HepG2 (cell line): ENCODE measurements around the gene TMC2. TPM values are rescaled to one million over a fixed set of nuclear protein-coding genes. Genes with fewer than 3 reads are reported as not detected.

Experiments
- ARNTL ChIP-seq: sonication (generic); formaldehyde crosslinking; IDR thresholded peaks from 2 replicates; pipeline ENCODE4 v1.4.0; 2020; ENCODE audit warnings: mild to moderate bottlenecking, missing genetic modification reagents
- CHD2 ChIP-seq: IDR thresholded peaks from 2 replicates; pipeline ENCODE4 v1.6.1; 2011; ENCODE audit warnings: low read depth, low read length, improper control_type of control experiment
- ERF ChIP-seq: IDR thresholded peaks from 2 replicates; pipeline ENCODE4 v1.6.1; 2018; ENCODE audit warnings: missing biosample characterization, missing genetic modification reagents
- FOXC1 ChIP-seq: sonication (generic); formaldehyde crosslinking; IDR thresholded peaks from 2 replicates; pipeline ENCODE4 v1.8.0; 2022; ENCODE audit warnings: mild to moderate bottlenecking, missing genetic modification reagents, borderline replicate concordance
- KDM5A ChIP-seq: fragments of 200-600 bp; sonication (generic); IDR thresholded peaks from 2 replicates; pipeline ENCODE4 v1.7.0; 2018; ENCODE audit warnings: antibody characterized with exemption, mild to moderate bottlenecking, low read length, borderline replicate concordance
- MZF1 ChIP-seq: sonication (generic); formaldehyde crosslinking; IDR thresholded peaks from 2 replicates; pipeline ENCODE4 v1.8.1; 2023; ENCODE audit warnings: mild to moderate bottlenecking, missing genetic modification reagents, borderline replicate concordance
- NCOA2 ChIP-seq: sonication (generic); formaldehyde crosslinking; IDR thresholded peaks from 2 replicates; pipeline ENCODE4 v1.8.0; 2022; ENCODE audit warnings: inconsistent platforms
- NFKBIZ ChIP-seq: IDR thresholded peaks from 2 replicates; pipeline ENCODE4 v1.6.1; 2018; ENCODE audit warnings: missing genetic modification reagents, missing compliant biosample characterization
- NR1H2 ChIP-seq: sonication (generic); formaldehyde crosslinking; IDR thresholded peaks from 2 replicates; pipeline ENCODE4 v1.8.1; 2022; ENCODE audit warnings: low read depth, missing genetic modification reagents, borderline replicate concordance
- POLR2AphosphoS2 ChIP-seq: IDR thresholded peaks from 2 replicates; pipeline ENCODE4 v1.6.1; 2011; ENCODE audit warnings: low read depth, low read length, improper control_type of control experiment
- SALL1 ChIP-seq: sonication (generic); formaldehyde crosslinking; IDR thresholded peaks from 2 replicates; pipeline ENCODE4 v1.8.0; 2022; ENCODE audit warnings: mild to moderate bottlenecking, missing genetic modification reagents
- SP140L ChIP-seq: sonication (generic); formaldehyde crosslinking; IDR thresholded peaks from 2 replicates; pipeline ENCODE4 v1.4.0; 2020; ENCODE audit warnings: missing genetic modification reagents, borderline replicate concordance
- ZFP36L1 ChIP-seq: sonication (generic); formaldehyde crosslinking; IDR thresholded peaks from 2 replicates; pipeline ENCODE4 v1.8.0; 2022; ENCODE audit warnings: mild to moderate bottlenecking, missing genetic modification reagents, moderate library complexity
- ZKSCAN8 ChIP-seq: IDR thresholded peaks from 2 replicates; pipeline ENCODE4 v1.6.1; 2016; ENCODE audit warnings: borderline replicate concordance, missing genetic modification reagents, missing compliant biosample characterization
- ZNF569 ChIP-seq: sonication (generic); formaldehyde crosslinking; IDR thresholded peaks from 2 replicates; pipeline ENCODE4 v1.5.0; 2020; ENCODE audit warnings: mild to moderate bottlenecking, missing genetic modification reagents, moderate library complexity, borderline replicate concordance
- ZNF737 ChIP-seq: sonication (generic); formaldehyde crosslinking; IDR thresholded peaks from 2 replicates; pipeline ENCODE4 v1.5.0; 2020; ENCODE audit warnings: missing genetic modification reagents, mild to moderate bottlenecking, borderline replicate concordance
- ZNF746 ChIP-seq: sonication (generic); formaldehyde crosslinking; IDR thresholded peaks from 2 replicates; pipeline ENCODE4 v1.8.0; 2022; ENCODE audit warnings: mild to moderate bottlenecking, missing genetic modification reagents
- polyA plus RNA-seq, 8 experiments: library from polyadenylated mRNA; depleted of rRNA in 3 of 8; stranded (reverse) in 7 of 8; unstranded in 1 of 8; fragments of >200 nt; fragmentation: Illumina TruSeq in 4 of 8; extraction: Trizol in 4 of 8; gene quantifications; 2 replicates each; pipeline versions ENCODE4 v1.2.1 to v1.2.3, GENCODE V29; 2011 to 2016; ENCODE audit warnings: low read depth in 4 of 8, missing spikeins in 1 of 8, mixed read lengths in 1 of 8; ENCODE audit not compliant: insufficient read depth in 1 of 8
- total RNA-seq, 5 experiments: library from RNA; depleted of rRNA; stranded (reverse); fragments of >200 nt; fragmentation: Illumina TruSeq; extraction: Trizol; gene quantifications; 2 replicates each; pipeline ENCODE4 v1.2.3, GENCODE V29; 2016; ENCODE audit warnings: low read depth in 1 of 5
- TF ChIP-seq, protein P1 (sequence below): sonication (generic); formaldehyde crosslinking; IDR thresholded peaks from 2 replicates; pipeline ENCODE4 v1.4.0; 2020; ENCODE audit warnings: missing genetic modification reagents
- TF ChIP-seq, protein P2 (sequence below): sonication (generic); formaldehyde crosslinking; IDR thresholded peaks from 2 replicates; pipeline ENCODE4 v1.4.0; 2020; ENCODE audit warnings: missing genetic modification reagents, borderline replicate concordance

The TMC2 gene
- total and polyA plus RNA-seq, 2 of the 13 experiments (the other 11 are each of a cell fraction or from before 2014, with no cell fraction given) = not detected

DNA sequence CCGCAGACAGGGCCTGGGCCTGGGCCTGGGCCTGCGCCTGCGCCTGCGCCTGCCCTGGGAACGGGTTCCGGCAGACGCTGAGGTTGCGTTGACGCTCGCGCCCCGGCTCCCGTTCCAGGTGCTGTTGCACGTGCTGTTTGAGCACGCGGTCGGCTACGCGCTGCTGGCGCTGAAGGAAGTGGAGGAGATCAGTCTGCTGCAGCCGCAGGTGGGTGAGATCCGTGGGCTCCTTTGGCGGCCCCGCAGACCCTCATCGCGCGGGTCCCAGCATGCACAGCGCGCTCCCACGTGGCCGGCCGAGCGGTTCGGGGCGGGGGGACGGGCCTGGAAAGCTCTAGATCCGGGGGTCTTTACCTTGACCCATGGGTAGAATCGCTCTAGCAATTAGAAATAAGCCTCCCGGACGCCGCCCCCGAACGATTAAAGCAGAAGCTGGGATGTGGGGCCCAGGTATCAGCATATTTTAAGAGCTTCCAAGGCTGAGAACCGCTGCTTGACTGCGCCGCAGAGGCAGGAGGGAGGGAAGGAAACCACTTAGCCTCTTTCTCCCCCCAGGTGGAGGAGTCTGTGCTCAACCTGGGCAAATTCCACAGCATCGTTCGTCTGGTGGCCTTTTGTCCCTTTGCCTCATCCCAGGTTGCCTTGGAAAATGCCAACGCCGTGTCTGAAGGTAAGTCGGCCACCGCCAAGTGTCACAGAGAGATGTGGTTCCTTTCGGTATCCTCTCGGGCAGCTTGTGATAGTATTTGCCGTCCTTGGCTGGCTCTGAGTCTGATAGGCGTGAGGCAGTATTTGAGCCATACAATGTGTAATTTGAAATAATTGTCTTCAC, 116.6 kb downstream of the TMC2 start (continued):
- TF ChIP-seq, protein P1, sequence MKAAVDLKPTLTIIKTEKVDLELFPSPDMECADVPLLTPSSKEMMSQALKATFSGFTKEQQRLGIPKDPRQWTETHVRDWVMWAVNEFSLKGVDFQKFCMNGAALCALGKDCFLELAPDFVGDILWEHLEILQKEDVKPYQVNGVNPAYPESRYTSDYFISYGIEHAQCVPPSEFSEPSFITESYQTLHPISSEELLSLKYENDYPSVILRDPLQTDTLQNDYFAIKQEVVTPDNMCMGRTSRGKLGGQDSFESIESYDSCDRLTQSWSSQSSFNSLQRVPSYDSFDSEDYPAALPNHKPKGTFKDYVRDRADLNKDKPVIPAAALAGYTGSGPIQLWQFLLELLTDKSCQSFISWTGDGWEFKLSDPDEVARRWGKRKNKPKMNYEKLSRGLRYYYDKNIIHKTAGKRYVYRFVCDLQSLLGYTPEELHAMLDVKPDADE = no peak; the same call in 1 of the 2 replicates
- TF ChIP-seq NFKBIZ (CRISPR knock-in tag) (no peak; the same call in none of the 2 replicates), NR1H2 (CRISPR knock-in tag) (no peak), POLR2AphosphoS2 (no peak), SP140L (CRISPR knock-in tag) (no peak), ARNTL (CRISPR knock-in tag) (peak; percentile 86), ZNF746 (CRISPR knock-in tag) (no peak), SALL1 (CRISPR knock-in tag) (peak; percentile 86; the same call in 1 of the 2 replicates), NCOA2 (CRISPR knock-in tag) (no peak; the same call in 1 of the 2 replicates), ZFP36L1 (CRISPR knock-in tag) (no peak; the same call in none of the 2 replicates), ZNF569 (no peak), MZF1 (CRISPR knock-in tag) (peak; percentile 43; the same call in 1 of the 2 replicates), CHD2 (no peak), ZNF737 (CRISPR knock-in tag) (0 out of 2 replicates have a peak, but pooled peaks have one; percentile 57), FOXC1 (CRISPR knock-in tag) (peak; percentile 80; the same call in 1 of the 2 replicates), ERF (CRISPR knock-in tag) (peak; percentile 8; the same call in 1 of the 2 replicates), ZKSCAN8 (CRISPR knock-in tag) (no peak), KDM5A (no peak; the same call in none of the 2 replicates)
- TF ChIP-seq, protein P2, sequence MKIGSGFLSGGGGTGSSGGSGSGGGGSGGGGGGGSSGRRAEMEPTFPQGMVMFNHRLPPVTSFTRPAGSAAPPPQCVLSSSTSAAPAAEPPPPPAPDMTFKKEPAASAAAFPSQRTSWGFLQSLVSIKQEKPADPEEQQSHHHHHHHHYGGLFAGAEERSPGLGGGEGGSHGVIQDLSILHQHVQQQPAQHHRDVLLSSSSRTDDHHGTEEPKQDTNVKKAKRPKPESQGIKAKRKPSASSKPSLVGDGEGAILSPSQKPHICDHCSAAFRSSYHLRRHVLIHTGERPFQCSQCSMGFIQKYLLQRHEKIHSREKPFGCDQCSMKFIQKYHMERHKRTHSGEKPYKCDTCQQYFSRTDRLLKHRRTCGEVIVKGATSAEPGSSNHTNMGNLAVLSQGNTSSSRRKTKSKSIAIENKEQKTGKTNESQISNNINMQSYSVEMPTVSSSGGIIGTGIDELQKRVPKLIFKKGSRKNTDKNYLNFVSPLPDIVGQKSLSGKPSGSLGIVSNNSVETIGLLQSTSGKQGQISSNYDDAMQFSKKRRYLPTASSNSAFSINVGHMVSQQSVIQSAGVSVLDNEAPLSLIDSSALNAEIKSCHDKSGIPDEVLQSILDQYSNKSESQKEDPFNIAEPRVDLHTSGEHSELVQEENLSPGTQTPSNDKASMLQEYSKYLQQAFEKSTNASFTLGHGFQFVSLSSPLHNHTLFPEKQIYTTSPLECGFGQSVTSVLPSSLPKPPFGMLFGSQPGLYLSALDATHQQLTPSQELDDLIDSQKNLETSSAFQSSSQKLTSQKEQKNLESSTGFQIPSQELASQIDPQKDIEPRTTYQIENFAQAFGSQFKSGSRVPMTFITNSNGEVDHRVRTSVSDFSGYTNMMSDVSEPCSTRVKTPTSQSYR (CRISPR knock-in tag) = no peak; the same call in 1 of the 2 replicates
